GM21576 (cell line): ENCODE data around the gene CD300LF.

ENCODE experiments used
- ATAC-seq: cut with Tn5 transposase; IDR thresholded peaks from one replicate; pipeline ENCODE4 v1.9.1; 2021; ENCODE audit warnings: mild to moderate bottlenecking, moderate library complexity; ENCODE audit not compliant: unreplicated experiment

Gene CD300LF

DNA sequence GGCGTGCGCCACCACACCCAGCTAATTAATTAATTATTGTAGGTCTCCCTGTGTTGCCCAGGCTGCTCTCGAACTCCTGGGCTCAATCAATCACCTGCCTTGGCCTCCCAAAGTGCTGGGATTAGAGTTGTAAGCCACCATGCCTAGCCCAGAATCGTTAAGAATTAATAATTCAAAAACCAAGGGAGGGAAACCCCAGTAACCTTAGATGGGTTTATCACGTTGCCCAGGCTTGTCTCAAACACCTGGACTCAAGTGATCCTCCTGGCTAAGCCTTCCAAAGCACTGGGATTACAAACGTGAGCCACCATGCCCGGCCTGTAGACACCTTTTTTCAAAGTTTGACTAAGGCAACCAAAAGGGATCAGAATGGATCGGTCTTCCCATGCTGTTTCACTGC, 21.6 kb downstream of the CD300LF start:
- ATAC-seq, result no peak

DNA sequence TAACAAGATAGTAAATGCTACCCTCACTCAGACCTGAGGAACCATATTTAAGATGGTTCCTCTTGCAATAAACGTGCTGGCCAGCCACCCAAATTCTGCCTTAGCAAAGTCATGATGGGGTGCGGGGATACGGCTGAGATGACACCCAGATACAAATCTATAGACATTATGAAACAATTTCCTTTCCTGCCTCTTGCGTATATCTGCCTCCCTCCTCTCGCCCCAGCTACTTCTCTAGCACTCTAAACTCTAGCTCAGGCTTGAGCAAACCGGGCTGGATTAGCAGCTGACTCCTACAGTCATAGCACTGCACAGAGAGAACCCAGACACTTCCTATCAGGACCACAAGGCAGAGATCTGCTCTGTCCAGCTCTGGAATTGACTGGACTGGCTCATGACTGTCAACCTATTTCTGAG, 22.3 kb downstream of the CD300LF start:
- no peak for ATAC-seq

DNA sequence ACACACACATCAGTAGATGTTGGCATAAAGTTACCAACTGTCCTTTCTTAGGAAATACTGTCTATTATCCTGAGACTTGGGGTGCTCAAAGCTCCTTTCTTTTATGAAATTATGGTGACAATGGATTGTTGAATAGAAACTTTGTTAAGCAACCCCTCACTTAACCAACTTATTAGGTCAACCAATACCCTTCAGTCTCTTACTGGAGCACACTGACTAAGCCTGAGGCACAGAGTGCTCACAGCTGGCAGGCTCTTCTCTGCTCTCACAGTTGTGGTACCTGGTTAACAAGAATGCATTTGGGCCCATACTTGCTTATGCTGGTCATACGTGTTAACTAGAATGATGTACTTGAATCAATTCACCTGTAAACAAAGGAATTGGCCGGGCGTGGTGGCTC, 24.8 kb downstream of the CD300LF start:
- no peak for ATAC-seq

DNA sequence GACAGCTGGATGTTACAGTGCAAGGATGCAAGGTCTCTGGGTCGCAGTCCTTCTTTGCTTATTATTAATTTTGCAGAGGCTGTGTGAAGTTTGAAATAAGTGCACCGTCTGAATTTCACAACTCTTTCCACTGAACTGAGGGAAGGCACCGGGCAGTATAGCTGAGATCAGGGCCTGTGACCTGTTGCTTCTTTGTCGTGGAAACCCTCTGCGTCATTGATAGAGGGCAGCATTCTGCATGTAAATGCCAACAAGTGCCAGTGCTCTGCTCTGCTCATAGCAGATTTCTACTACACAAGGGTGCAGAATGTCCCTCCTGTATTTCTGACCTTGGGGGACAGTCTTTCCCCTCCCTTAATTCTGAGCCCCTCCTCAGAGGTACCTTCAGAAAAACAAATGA, 26.0 kb downstream of the CD300LF start:
- ATAC-seq, result no peak

DNA sequence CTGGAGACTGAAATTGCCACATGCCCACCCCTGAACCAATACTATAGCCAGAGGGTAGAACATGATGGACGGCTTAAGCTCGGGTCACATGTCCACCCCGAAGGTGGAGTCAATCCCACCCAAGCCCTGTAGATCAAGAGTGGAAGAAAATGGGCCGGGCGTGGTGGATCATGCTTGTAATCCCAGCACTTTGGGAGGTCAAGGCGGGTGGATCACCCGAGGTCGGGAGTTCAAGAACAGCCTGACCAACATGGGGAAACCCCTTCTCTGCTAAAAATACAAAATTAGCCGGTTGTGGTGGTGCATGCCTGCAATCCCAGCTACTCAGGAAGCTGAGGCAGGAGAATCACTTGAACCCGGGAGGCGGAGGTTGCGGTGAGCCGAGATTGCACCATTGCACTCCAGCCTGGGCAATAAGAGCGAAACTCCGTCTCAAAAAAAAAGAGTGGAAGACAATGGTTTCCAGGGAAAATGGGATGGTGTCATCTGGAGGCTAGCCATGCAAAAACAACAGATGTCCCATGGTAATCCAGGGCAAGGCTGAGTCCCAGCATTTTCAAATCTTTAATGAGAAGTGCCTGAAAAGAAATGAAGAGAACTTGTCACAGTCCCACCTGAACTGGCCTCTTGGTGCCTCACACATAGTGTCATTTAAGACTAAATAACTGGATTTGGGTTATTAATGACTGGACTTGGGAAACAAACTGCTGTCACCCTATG, 30.1 kb downstream of the CD300LF start:
- no peak for ATAC-seq

DNA sequence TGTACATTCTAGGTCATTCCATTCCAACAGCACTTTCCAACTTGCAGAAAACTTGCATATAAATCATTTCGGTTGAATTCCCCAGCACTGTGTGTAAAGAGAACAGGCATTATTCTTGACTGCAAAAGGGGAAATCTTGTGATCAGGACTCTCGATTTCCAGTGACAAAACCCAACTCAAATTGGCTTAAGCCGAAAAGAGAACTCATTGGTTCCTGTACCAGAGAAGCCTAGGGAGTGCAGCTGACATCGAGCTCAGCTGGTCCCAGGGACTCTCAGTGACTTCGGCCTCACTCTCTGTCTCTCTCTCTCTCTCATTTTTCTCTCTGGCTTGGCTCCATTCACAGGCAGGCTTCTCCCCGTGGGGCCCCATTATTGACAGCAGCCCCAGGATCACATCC, 30.7 kb downstream of the CD300LF start:
- no peak for ATAC-seq

DNA sequence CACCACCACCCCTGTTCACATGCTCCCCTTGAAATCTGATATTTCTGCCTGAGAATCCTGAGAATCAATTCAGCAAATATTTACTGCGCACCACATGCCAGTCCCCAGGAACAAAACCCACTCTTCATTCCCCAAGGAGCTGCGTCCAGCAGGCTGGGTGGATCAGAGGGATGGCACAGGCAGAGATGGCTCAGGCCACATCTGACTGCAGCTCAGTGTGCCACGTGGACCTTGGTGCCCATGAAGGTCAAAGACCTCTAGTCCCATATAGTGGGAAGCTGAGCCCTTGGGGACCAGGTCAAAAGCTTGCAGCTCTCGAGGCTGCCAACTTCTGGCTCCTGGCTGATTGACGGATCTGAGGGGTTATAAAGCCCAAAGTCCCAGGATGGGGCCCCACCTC, 31.8 kb downstream of the CD300LF start:
- ATAC-seq, result no peak

DNA sequence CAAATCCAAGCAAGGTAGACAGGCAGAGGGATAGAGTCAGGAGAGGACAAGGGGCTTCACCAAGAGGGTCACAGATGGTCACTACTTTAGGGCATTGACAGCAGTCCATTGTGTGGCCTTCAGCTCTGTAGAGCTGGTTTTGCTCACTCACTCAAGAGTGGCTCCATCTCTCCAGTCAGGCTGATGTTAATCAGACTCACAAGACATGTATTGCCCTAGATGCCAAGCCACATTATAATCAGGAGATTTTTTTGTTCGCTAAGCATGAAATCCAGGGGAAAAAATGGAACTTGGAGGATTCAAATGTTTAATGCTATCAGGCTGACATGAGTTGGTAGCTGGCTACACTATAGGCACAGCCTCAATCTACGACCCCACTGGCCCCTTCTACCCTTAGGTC, 32.5 kb downstream of the CD300LF start:
- ATAC-seq, result no peak

DNA sequence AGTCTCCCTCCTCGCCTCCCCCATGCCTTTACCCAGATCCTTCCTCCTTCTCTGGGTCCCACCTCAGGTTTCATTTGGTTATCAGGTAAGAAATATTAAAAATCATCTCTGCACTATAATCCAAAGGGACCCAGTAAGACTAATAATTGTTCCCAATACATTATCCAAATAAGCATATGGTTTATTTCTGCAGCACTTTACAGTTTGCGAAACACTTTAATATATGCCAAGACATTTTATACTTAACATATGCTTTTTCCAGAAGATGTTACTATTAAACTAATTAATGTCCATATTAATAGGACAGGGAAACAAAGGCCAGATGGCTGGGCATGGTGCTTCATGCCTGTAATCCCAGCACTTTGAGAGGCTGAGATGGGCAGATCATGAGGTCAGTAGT, 33.3 kb downstream of the CD300LF start:
- ATAC-seq, result no peak

DNA sequence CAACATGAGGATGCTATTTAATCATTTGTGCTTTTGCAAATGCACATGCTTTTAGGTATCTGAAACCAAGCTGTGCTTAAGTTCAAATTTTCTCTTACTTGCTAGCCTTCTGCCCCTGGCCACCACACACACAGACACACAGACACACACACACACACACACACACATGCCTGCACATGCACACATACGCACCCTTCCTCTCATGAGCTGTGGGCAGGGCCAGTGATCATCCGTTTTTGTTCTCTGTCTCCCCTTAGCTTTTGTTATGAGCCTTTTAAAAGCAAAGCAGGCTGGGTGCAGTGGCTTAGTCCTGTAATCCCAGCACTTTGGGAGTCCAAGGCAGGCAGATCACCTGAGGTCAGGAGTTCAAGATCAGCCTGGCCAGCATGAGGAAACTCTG, 34.2 kb downstream of the CD300LF start:
- no peak for ATAC-seq

DNA sequence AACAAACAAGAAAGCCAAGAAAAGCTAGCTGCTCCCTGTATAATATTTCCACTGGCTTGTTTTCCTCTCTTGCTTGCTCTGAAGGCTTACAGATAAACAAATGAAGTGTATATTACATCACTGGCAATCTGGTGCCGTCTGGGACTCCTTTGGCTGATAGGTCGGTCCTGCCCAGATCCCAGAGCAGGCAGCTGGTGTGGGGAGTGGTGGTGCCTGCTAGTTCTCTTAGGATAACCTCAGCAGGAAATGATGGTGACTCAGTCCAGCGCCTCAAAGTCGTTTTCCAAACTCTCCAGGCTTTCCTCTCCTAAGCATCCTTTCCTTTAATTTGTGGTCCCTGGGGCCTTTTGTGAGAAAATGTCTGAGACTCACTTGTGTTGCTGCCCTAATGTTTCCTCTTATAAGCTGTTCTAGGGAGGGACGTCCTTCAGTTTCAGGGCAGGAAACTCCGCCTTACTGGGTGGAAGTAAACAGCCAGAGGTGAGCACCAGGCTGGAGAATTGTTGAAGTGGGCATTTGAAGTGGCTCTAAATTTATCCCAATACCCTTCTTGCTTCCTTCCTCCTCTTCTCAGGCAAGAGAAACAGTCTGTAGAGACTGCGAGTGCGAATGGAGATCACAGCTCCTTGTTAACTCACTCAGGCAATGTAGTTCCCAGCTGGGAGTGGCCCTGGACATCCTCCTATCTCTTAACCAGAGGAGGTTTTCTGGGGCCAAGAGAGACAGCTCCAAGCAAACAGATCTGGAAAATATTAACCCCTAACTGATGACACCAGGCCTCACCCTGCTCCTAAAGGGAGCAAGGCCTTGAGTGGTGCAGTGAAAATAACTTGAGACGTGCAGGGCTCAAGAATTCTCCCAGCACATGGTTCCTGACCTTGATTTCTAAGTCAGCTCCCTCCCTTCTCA, 34.9 kb downstream of the CD300LF start:
- ATAC-seq, result no peak

DNA sequence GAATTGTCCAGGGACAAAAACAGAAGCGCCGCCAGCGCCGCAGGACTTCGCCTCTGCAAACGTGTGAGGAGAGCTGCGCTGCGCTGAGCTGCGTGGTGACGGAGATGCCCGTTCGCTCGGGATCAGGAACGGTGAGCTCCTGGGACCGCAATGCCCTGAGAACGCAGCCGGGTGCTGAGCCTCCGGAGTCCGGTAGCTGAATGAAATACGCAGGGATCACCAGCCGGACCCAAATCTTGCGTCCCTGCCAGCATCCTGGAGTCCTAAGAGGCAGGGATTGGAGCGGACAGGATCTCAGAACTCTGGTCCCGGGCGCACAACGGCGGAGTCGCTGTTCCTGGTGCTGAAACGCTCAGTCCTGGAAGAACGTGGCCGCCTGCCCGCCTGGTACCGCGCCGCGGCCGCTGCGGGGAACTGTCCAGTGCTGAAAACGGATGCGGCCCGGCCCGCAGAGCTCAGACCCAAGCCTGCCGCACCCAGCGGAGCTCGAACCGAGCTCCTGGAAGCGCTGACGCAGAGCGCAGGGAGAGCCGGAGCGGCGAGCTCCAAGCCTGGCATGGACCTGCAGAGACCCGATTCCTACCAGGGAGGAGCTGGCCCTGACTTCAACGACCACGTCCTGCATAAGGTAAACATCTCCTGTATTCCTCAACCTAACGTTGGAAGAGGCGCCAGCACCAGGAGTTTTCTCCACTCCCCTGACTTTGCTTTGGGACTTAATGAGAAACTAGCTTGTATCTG, 41.5 kb downstream of the CD300LF start:
- no peak for ATAC-seq

DNA sequence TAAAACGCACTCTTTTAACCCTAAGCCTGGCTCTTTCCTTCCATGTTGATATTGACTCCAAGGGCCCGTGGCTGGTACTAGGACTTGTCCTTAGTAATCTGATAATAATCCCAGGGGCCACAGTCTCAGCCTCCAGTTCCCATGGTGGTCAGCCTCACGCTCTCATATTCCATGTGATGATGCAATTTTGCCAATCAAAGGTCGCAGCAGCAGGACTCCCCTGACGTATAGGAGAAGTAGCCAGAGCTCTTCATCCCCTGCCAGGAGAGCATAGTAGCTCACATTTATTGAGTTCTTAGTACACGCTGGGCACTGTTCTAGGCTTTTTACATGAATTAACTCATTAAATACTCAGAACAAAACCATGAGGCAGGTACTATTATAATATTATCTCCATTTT, 42.4 kb downstream of the CD300LF start:
- no peak for ATAC-seq

DNA sequence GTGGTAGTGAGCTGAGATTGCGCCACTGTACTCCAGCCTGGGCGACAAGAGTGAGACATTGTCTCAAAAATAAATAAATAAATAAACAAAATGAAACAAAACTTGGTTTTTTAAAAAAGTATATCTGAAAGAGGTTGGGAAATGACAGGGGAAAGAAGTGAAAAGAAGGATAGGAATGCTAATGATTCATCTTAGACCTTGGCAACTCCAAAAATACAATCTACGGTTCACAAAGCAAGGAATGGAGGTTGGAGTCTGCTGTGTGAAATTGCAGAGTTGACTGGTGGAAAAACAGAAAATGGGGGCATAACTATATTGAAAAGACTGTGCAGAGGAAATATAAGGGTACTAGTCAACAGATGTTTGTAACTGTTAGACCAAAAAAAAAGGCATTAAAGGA, 49.2 kb downstream of the CD300LF start:
- no peak for ATAC-seq

DNA sequence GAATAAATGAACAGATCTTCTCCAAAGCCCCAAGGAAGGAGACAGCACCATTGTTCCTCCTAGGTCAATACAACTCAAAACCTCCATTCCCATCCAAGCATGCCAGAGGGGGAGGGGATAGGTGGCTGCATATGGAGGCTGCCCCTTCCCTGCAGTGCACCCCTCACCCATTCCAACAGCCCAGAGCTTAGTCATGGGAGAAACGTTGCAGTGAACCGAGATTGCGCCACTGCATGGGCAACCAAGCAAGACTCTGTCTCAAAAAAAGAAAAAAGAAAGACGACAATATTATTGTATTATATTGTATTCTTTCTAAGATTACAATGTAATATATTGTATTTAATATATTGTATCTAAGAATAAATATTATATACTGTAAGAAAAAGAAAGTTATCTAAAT, 52.8 kb downstream of the CD300LF start:
- no peak for ATAC-seq

DNA sequence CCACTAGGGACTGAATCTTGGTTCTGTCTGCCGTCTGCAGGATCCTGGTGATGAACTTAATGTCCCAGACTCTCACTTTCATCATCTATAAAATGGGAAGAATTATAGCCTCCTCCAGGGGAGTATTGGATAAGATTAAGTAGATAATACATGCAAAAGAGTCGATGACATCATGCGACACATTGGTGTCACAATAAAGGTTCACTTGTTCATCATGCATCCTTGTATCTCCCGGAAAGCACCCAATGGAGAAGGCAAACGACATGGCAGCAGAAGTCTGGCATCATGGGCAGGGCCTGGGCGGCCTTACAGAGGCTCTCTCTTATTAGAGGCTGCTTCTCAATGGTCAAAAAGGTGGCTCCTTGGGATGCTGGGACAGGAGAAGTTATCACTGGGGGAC, 54.1 kb downstream of the CD300LF start:
- ATAC-seq, result no peak

DNA sequence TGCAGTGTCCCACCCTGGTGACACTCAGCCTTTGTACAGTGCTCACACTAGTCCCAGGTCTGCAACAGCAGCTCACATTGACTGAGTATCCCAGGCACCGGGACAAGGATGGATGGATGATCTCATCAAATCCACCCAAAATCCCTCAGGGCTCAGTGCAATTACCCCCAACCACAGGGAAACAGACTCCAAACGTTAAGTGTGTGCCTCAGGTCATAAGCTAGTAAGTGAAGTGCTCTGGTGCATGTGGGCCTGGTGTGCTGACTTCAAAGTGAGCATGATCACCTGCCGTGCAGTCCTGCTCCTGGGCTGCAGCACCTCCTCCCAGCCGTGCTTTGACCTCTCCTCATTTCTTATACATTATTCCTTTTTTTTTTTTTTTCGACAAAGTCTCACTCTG, 58.0 kb downstream of the CD300LF start:
- ATAC-seq, result no peak

DNA sequence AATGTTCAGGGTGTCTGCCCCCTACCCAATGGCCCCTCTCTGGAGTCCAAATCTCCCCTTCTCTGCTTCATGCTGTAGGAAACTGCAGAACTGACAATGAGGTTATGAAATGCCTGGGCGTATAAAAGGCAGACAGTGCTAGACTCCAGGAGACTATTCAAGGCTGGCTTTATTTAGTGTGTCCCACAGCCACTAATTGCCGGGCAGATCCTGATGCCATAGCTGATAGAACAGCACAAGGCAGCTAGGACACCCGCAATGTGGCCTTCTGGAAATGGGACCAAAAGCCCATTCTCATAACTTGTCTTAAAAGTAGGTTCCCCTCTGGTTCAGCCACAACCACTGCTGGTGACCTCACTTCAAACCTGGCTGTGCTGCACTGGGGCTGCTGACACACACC, 60.7 kb downstream of the CD300LF start:
- ATAC-seq, result no peak

DNA sequence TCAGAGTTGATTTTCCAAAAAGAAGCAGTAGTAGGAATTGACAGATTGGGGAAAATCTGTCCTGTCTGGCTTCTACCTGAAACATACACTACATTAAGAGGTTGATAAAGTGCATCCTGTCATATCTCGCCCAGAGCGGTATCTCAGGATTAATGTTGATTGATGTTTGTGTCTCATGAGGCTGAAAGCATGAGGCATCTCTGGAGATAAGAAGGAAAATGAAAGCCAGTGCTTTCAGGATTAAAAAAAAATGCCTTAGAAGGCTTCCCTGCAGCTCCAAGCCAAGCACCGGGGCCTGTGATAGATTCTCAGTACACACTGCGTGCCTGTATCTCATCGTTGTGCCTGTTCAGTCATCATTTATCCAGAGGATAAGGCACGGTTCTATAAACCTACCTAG, 62.8 kb downstream of the CD300LF start:
- ATAC-seq, result no peak

DNA sequence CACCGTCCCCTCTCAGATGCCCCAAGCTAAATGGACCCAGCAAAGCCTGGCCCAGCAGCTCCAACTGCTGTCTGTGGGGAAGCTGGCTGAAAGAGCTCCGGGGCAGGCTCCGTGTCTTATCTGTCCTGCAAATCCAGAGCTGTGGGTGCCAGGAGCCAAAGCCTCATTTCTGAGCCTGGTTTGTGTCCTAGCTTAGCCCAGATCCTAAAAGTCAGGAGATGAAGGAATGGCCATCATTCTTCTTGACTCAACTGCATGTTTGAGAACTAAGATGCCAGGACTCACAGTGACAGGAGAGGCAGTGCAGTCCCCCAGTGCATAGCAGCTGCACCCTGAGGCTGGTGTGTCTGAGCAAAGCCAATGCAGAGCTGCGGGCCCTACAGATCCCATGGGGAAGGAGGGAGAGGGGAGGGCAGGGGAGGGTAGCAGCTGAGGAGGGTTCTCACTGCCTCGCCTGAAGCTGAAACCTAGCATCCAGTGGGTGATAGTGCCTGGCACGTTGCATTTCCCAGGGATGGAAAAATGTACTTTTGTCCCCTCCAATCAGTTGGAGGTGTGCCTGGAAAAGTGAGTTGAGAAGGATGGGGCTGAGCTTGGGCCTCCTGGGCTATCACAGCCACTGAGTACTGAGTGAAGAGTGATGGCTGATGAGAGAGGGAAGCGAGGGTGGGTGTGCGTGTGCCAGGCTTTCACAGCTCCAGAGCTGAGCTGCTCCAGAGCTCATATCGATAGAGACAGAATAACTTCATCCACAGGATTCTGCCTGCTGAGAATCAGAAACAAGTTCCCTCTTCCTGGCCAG, 64.7 kb downstream of the CD300LF start:
- ATAC-seq, result no peak

DNA sequence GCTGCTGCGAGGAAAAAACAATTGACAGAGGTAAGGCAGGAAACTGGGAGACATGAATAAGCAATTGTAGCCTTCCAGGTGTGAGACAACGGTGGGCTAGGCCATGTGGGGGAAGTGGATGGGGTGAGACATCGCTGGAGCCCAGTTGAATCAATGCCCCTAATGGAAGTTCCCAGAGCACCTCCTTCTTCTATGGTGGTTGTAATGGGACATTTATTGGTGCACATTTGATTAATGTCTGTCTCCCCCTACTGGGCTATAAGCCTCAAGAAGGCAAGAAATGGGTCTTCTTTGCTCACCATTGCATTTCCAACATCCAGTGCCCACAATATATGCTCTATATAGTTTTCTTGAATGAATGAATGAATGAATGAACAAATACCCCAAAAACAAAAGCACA, 66.5 kb downstream of the CD300LF start:
- ATAC-seq, result no peak
